K562 (cell line): ENCODE data around the gene ARHGEF16. TPM values are rescaled to one million over a fixed set of nuclear protein-coding genes. Genes with fewer than 3 reads are reported as not detected.

Source experiments
- KLF13 ChIP-seq: fragments of 450-650 bp; IDR thresholded peaks from 2 replicates; pipeline ENCODE4 v1.6.1; 2016; ENCODE audit warnings: missing genetic modification characterization, low read depth, mild to moderate bottlenecking, missing compliant biosample characterization, moderate library complexity, borderline replicate concordance
- KLF16 ChIP-seq: IDR thresholded peaks from 2 replicates; pipeline ENCODE4 v1.6.1; 2016; ENCODE audit warnings: antibody characterized with exemption
- UBTF ChIP-seq, 2 experiments: IDR thresholded peaks; 2 replicates each; pipeline ENCODE4 v1.6.1; 2012; ENCODE audit warnings: improper control_type of control experiment in 2 of 2, low read depth in 2 of 2, low read length in 2 of 2, borderline replicate concordance in 1 of 2
- XRCC5 ChIP-seq: fragments of 200-400 bp; formaldehyde crosslinking; IDR thresholded peaks from 2 replicates; pipeline ENCODE4 v1.6.1; 2017; ENCODE audit warnings: low read depth, mild to moderate bottlenecking, low read length
- ZBTB40 ChIP-seq, 2 experiments: fragments of 450-650 bp in 1 of 2; sonication (generic) in 1 of 2; formaldehyde crosslinking in 1 of 2; IDR thresholded peaks; 2 replicates each; pipeline versions ENCODE4 v1.7.1 to v1.9.0; 2016 to 2022; ENCODE audit warnings: inconsistent platforms in 1 of 2, mild to moderate bottlenecking in 1 of 2, missing genetic modification reagents in 1 of 2
- ZKSCAN1 ChIP-seq: fragments of 150-350 bp; IDR thresholded peaks from 2 replicates; pipeline ENCODE4 v1.6.1; 2016; ENCODE audit warnings: low read depth, low read length
- polyA plus RNA-seq, 8 experiments: library from polyadenylated mRNA; depleted of rRNA in 4 of 8; stranded (reverse) in 5 of 8; unstranded in 3 of 8; fragments of >200 nt; fragmentation: Nextera tagmentation in 2 of 8; fragmentation: Illumina TruSeq in 1 of 8; extraction: Ambion mirVana in 2 of 8; extraction: Trizol in 1 of 8; gene quantifications; 2 replicates each; pipeline versions ENCODE4 v1.2.1 to v1.2.3, GENCODE V29; 2011 to 2014; ENCODE audit warnings: inconsistent platforms in 1 of 8, missing spikeins in 1 of 8
- total RNA-seq, 7 experiments: library from RNA; depleted of rRNA in 6 of 7; stranded (reverse); fragments of >200 nt in 6 of 7; fragmentation: Illumina TruSeq in 2 of 7; extraction: Trizol in 2 of 7; gene quantifications; 2 replicates each; pipeline versions ENCODE4 v1.2.1 to v1.2.3, GENCODE V29; 2011 to 2021; ENCODE audit warnings: low replicate concordance in 1 of 7

ARHGEF16 gene
- total and polyA plus RNA-seq, 9 of the 15 experiments (the other 6 are each of a cell fraction or from before 2014, with no cell fraction given), result 0.15 to 1.2 (median 0.49) TPM; not detected in 2

- TF ChIP-seq ZBTB40 (IDR thresholded peaks at IDR 0.05) (no peak), ZBTB40 (CRISPR knock-in tag; IDR thresholded peaks at IDR 0.05) (no peak), KLF13 (tag) (0 out of 2 replicates have a peak, but pooled peaks have one; percentile 6), KLF16 (0 out of 2 replicates have a peak, but pooled peaks have one; percentile 36), ZKSCAN1 (0 out of 2 replicates have a peak, but pooled peaks have one; percentile 24), XRCC5 (0 out of 2 replicates have a peak, but pooled peaks have one; percentile 43), UBTF (IDR thresholded peaks at IDR 0.05; ENCODE audit: borderline replicate concordance in 1 of 2, low read depth in 2 of 2, low read length in 2 of 2) (0 out of 4 replicates have a peak, but pooled peaks of 1 of the 2 experiments have one; percentile 36)
Observed at GRCh38 chr1:3453203-3453761, 1.2 kb upstream of the ARHGEF16 start (continued).
